HepG2 (cell line): ENCODE data around the gene NME2. TPM values are rescaled to one million over a fixed set of nuclear protein-coding genes. Genes with fewer than 3 reads are reported as not detected.

Source experiments
- ARID4A ChIP-seq: sonication (generic); formaldehyde crosslinking; IDR thresholded peaks from 2 replicates; pipeline ENCODE4 v1.5.0; 2020; ENCODE audit warnings: mild to moderate bottlenecking, missing genetic modification reagents, borderline replicate concordance
- DRAP1 ChIP-seq: IDR thresholded peaks from 2 replicates; pipeline ENCODE4 v1.6.1; 2016; ENCODE audit warnings: missing genetic modification reagents, missing compliant biosample characterization
- JUND ChIP-seq: sonication (generic); formaldehyde crosslinking; IDR thresholded peaks from 2 replicates; pipeline ENCODE4 v1.8.0; 2022; ENCODE audit warnings: mild to moderate bottlenecking, missing genetic modification reagents
- KLF13 ChIP-seq: sonication (generic); formaldehyde crosslinking; IDR thresholded peaks from 2 replicates; pipeline ENCODE4 v1.4.0; 2020; ENCODE audit warnings: mild to moderate bottlenecking, missing genetic modification reagents
- MIER2 ChIP-seq: IDR thresholded peaks from 2 replicates; pipeline ENCODE4 v1.6.1; 2016; ENCODE audit warnings: missing biosample characterization, missing genetic modification reagents
- RARA ChIP-seq: IDR thresholded peaks from 2 replicates; pipeline ENCODE4 v1.6.1; 2016; ENCODE audit warnings: missing genetic modification reagents, missing compliant biosample characterization
- RBM22 ChIP-seq: fragments of 200-400 bp; formaldehyde crosslinking; optimal IDR thresholded peaks from 2 replicates; pipeline ENCODE3; 2017; ENCODE audit warnings: mild to moderate bottlenecking, low read length, moderate library complexity
- REPIN1 ChIP-seq: sonication (generic); formaldehyde crosslinking; IDR thresholded peaks from 2 replicates; pipeline ENCODE4 v1.8.0; 2022; ENCODE audit warnings: missing genetic modification reagents, low read depth, mild to moderate bottlenecking, borderline replicate concordance
- SRF ChIP-seq: IDR thresholded peaks from 2 replicates; pipeline ENCODE4 v1.6.1; 2011; ENCODE audit warnings: mild to moderate bottlenecking, low read depth, low read length, moderate library complexity
- STAT6 ChIP-seq: sonication (generic); formaldehyde crosslinking; IDR thresholded peaks from 2 replicates; pipeline ENCODE4 v1.4.0; 2020; ENCODE audit warnings: missing genetic modification reagents, mild to moderate bottlenecking, borderline replicate concordance
- THAP7 ChIP-seq: sonication (generic); formaldehyde crosslinking; IDR thresholded peaks from 2 replicates; pipeline ENCODE4 v1.8.1; 2023; ENCODE audit warnings: mild to moderate bottlenecking, missing genetic modification reagents
- ZBTB25 ChIP-seq: IDR thresholded peaks from 2 replicates; pipeline ENCODE4 v1.6.1; 2018; ENCODE audit warnings: missing genetic modification reagents
- ZMAT5 ChIP-seq: sonication (generic); formaldehyde crosslinking; IDR thresholded peaks from 2 replicates; pipeline ENCODE4 v1.5.0; 2020; ENCODE audit warnings: mild to moderate bottlenecking, low read depth, missing genetic modification reagents, borderline replicate concordance
- ZMYM3 ChIP-seq: sonication (generic); formaldehyde crosslinking; IDR thresholded peaks from 2 replicates; pipeline ENCODE4 v1.5.1; 2020; ENCODE audit warnings: mild to moderate bottlenecking, missing genetic modification reagents
- ZNF329 ChIP-seq: sonication (generic); formaldehyde crosslinking; IDR thresholded peaks from 2 replicates; pipeline ENCODE4 v1.9.0; 2021; ENCODE audit warnings: low read depth, mild to moderate bottlenecking, missing genetic modification reagents
- ZNF510 ChIP-seq: sonication (generic); formaldehyde crosslinking; IDR thresholded peaks from 2 replicates; pipeline ENCODE4 v1.4.0; 2020; ENCODE audit warnings: low read depth, mild to moderate bottlenecking, missing genetic modification reagents
- ZNF546 ChIP-seq: sonication (generic); formaldehyde crosslinking; conservative IDR thresholded peaks from 2 replicates; pipeline ENCODE4 v1.8.1; 2023; ENCODE audit warnings: mild to moderate bottlenecking, missing genetic modification reagents
- ZNF768 ChIP-seq: sonication (generic); formaldehyde crosslinking; IDR thresholded peaks from 2 replicates; pipeline ENCODE4 v1.4.0; 2020; ENCODE audit warnings: missing genetic modification reagents
- ZNF878 ChIP-seq: sonication (generic); formaldehyde crosslinking; IDR thresholded peaks from 2 replicates; pipeline ENCODE4 v1.8.1; 2023; ENCODE audit warnings: mild to moderate bottlenecking, missing genetic modification reagents, moderate library complexity
- polyA plus RNA-seq, 8 experiments: library from polyadenylated mRNA; depleted of rRNA in 3 of 8; stranded (reverse) in 7 of 8; unstranded in 1 of 8; fragments of >200 nt; fragmentation: Illumina TruSeq in 4 of 8; extraction: Trizol in 4 of 8; gene quantifications; 2 replicates each; pipeline versions ENCODE4 v1.2.1 to v1.2.3, GENCODE V29; 2011 to 2016; ENCODE audit warnings: low read depth in 4 of 8, missing spikeins in 1 of 8, mixed read lengths in 1 of 8; ENCODE audit not compliant: insufficient read depth in 1 of 8
- total RNA-seq, 5 experiments: library from RNA; depleted of rRNA; stranded (reverse); fragments of >200 nt; fragmentation: Illumina TruSeq; extraction: Trizol; gene quantifications; 2 replicates each; pipeline ENCODE4 v1.2.3, GENCODE V29; 2016; ENCODE audit warnings: low read depth in 1 of 5

NME2 gene
- total and polyA plus RNA-seq, 2 of the 13 experiments (the other 11 are each of a cell fraction or from before 2014, with no cell fraction given): 790 to 1,213 TPM

GRCh38 chr17:51119415-51120356 lies 46.5 kb upstream of the NME2 start (continued):
- TF ChIP-seq THAP7 (CRISPR knock-in tag) (peak; percentile 29; the same call in 1 of the 2 replicates), ZMYM3 (CRISPR knock-in tag) (no peak), ZNF546 (CRISPR knock-in tag) (peak; percentile 88), ZNF768 (0 out of 2 replicates have a peak, but pooled peaks have one; percentile 2), REPIN1 (CRISPR knock-in tag) (no peak), DRAP1 (CRISPR knock-in tag) (no peak), STAT6 (CRISPR knock-in tag) (no peak), ZNF510 (CRISPR knock-in tag) (no peak), ZMAT5 (CRISPR knock-in tag) (no peak), ZNF878 (CRISPR knock-in tag) (no peak), RBM22 (no peak), ZNF329 (CRISPR knock-in tag) (0 out of 2 replicates have a peak, but pooled peaks have one; percentile 28), RARA (CRISPR knock-in tag) (no peak), SRF (no peak), MIER2 (CRISPR knock-in tag) (peak; percentile 62; the same call in 1 of the 2 replicates), KLF13 (no peak), ARID4A (peak; percentile 67; the same call in 1 of the 2 replicates), JUND (no peak), ZBTB25 (CRISPR knock-in tag) (0 out of 2 replicates have a peak, but pooled peaks have one; percentile 42)
